Gastrocnemius medialis (tissue), 4 donors: ENCODE measurements around the gene WDR18. TPM values are rescaled to one million over a fixed set of nuclear protein-coding genes. Genes with fewer than 3 reads are reported as not detected.
"Not testable (repeated sequence)": the region's sequence is repeated elsewhere in the genome, so short reads cannot be mapped to it uniquely, and the experiment has no call there.

Source experiments
- ATAC-seq, 2 donors: fragments of 150-250 bp; one replicate each; pipeline ENCODE4 v1.9.1; 2016
- DNase-seq, 2 donors: peaks; one replicate each; pipeline ENCODE4 v3.0.0-alpha.2; 2019
- H3K27ac ChIP-seq, 4 donors: fragments of 200-600 bp; sonication (generic); 1 replicate in 1 of 4; 2 replicates in 3 of 4; pipeline ENCODE4 v1.5.1; 2016 to 2018; ENCODE audit warnings: mild to moderate bottlenecking in 2 of 4, moderate library complexity in 1 of 4
- H3K27me3 ChIP-seq, 3 donors: fragments of 200-600 bp; sonication (generic) in 2 of 3; 1 replicate in 1 of 3; 2 replicates in 2 of 3; pipeline versions ENCODE4 v1.5.1 to v1.6.0; 2016 to 2019; ENCODE audit warnings: mild to moderate bottlenecking in 1 of 3, moderate library complexity in 1 of 3
- H3K36me3 ChIP-seq, 2 donors: fragments of 200-600 bp; sonication (generic) in 1 of 2; one replicate each; pipeline ENCODE4 v1.5.1; 2017 to 2018
- H3K4me1 ChIP-seq, 2 donors: fragments of 200-600 bp; sonication (generic) in 1 of 2; one replicate each; pipeline ENCODE4 v1.5.1; 2016 to 2017; ENCODE audit warnings: mild to moderate bottlenecking in 2 of 2
- H3K4me3 ChIP-seq, 4 donors: fragments of 200-600 bp; sonication (generic) in 3 of 4; 1 replicate in 1 of 4; 2 replicates in 3 of 4; pipeline ENCODE4 v1.5.1; 2016 to 2019; ENCODE audit warnings: mild to moderate bottlenecking in 2 of 4
- H3K9me3 ChIP-seq, 3 donors: fragments of 200-600 bp; sonication (generic) in 2 of 3; 1 replicate in 1 of 3; 2 replicates in 2 of 3; pipeline ENCODE4 v1.5.1; 2016 to 2019
- POLR2A ChIP-seq, 2 donors: fragments of 450-650 bp; IDR thresholded peaks; one replicate each; pipeline ENCODE4 v1.6.1; 2017; ENCODE audit warnings: antibody characterized with exemption in 2 of 2, mild to moderate bottlenecking in 2 of 2, moderate library complexity in 2 of 2
- in situ Hi-C, 4 donors: fragments of 200-750 bp; cut with MboI; loops; one replicate each; pipeline versions ENCODE4 v1.15.0 to v1.8.0; 2017; ENCODE audit warnings: low sequenced_read_pairs in 4 of 4
- intact Hi-C: fragments of 100-400 bp; cut with DNase I; formaldehyde crosslinking; loops from one replicate; pipeline ENCODE4 v1.15.1; 2023; ENCODE audit warnings: low total_unique reads
- total RNA-seq, 4 donors: library from RNA; depleted of rRNA; stranded (reverse); fragments of >200 nt; gene quantifications; one replicate each; pipeline versions ENCODE4 v1.1.0 to v1.2.3, GENCODE V29; 2016
- TF ChIP-seq, protein P1 (sequence below), 5 experiments: fragments of 450-650 bp in 3 of 5; fragments of 200-600 bp in 2 of 5; sonication (generic) in 2 of 5; IDR thresholded peaks in 4 of 5; conservative IDR thresholded peaks in 1 of 5; 1 replicate in 4 of 5; 2 replicates in 1 of 5; pipeline ENCODE4 v1.5.1; 2016 to 2019; ENCODE audit warnings: antibody characterized with exemption in 5 of 5, mild to moderate bottlenecking in 3 of 5, moderate library complexity in 3 of 5

WDR18 gene
- total RNA-seq, 4 donors from 2014 or later: 4.4 to 59.0 (median 28.6) TPM

DNA sequence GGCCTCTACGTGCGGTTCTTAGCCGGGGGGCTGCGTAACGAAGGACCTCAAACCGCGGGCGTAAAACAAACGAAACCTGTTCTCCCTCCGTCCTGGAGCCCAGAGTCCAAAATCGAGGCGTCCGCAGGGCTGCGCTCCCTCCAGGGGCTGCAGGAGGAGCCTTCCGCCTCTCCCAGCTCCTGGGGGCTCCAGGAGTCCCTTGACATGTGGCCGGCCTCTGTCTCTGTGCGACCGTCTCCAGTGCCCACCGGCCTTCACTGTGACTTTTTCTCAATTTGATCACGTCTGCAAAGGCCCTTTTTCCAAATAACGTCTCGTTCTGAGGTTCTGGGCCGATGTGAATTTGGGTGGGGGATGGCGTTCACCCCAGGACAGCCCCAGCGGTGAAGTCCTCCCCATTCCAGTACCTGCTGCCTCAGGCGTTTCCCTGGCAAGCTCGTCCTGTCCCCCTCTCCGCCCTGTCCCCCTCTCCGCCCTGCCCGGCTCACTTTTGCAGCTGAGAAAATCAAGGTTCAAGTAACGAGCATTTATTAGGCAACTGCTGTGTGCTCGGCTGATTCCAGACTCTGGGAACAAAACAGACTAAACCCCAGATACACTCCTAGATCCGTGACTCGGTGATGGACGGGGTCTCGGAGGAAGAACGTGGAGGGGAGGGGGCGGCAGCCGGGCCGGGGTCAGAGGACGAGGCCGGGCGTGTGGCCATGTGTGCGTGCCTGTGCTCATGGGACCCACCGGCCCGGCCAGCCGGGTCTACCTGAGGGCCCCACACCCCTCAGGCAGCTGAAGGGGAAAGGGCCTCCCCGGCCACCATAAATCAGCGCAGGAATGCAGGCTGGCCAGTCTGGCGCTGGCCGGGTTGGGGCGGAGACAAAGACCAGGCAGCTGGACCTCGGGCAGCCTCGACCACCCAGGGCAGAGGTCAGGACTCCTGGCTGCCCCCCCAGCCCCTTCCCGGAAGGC, 28.1 kb upstream of the WDR18 start:
- H3K9me3 ChIP-seq: no peaks in the 10 kb centered on the region
- in situ Hi-C loops (no loop called here), intact Hi-C loops (no loop called here)
- DNase-seq (no peak), ATAC-seq (no peak)
- no peak for TF ChIP-seq POLR2A (IDR thresholded peaks at IDR 0.05)
- TF ChIP-seq, protein P1, sequence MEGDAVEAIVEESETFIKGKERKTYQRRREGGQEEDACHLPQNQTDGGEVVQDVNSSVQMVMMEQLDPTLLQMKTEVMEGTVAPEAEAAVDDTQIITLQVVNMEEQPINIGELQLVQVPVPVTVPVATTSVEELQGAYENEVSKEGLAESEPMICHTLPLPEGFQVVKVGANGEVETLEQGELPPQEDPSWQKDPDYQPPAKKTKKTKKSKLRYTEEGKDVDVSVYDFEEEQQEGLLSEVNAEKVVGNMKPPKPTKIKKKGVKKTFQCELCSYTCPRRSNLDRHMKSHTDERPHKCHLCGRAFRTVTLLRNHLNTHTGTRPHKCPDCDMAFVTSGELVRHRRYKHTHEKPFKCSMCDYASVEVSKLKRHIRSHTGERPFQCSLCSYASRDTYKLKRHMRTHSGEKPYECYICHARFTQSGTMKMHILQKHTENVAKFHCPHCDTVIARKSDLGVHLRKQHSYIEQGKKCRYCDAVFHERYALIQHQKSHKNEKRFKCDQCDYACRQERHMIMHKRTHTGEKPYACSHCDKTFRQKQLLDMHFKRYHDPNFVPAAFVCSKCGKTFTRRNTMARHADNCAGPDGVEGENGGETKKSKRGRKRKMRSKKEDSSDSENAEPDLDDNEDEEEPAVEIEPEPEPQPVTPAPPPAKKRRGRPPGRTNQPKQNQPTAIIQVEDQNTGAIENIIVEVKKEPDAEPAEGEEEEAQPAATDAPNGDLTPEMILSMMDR (IDR thresholded peaks at IDR 0.05 in 4 of 5, conservative IDR thresholded peaks at IDR 0.05 in 1 of 5): no peak
- H3K27ac ChIP-seq: no peak overlapping the region
- H3K4me3 ChIP-seq: no peak overlapping the region
- peaks cover 0 to 20% (median 11%) of the 10 kb centered on the region in 3 donors for H3K27me3 ChIP-seq
- no peaks in the 10 kb centered on the region for H3K4me1 ChIP-seq
- no peaks in the 10 kb centered on the region for H3K36me3 ChIP-seq

DNA sequence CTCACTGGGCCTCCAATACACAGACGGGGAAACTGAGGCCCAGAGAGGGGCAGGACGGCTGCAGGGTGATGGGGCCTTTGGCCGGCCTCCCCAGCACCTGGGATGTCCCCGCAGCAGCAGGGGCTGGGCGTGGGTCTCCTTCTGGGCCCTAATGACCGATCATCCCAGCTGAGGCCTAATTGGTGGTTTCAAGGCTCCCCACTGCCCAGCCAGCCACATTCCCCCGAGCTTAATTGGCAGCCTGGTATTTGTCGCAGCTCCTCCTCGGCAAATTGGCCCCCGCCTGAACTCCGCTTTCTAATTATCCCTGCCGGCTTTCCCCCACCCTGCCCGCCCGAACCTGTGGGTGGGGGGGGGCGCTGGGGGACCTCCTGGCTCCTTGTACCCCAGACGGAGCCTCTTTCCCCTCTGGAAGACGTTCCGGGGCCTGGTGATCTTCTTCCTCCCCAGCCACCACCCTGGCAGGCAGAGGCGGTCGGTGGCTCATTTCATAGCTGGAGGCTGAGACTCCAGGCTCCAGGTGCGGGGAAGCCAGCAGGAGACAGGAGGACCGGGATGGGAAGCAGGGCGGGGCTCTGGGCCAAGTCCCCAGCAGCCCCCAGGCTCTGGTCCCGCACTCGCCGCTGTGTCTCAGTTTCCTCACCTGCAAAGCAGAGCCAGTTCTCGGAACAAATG, 27.2 kb upstream of the WDR18 start:
- ATAC-seq: no peak
- H3K9me3 ChIP-seq: no peaks in the 10 kb centered on the region
- in situ Hi-C loops (no loop called here), intact Hi-C loops (no loop called here)
- DNase-seq: no peak
- no peaks in the 10 kb centered on the region for H3K4me1 ChIP-seq
- no peaks in the 10 kb centered on the region for H3K36me3 ChIP-seq
- TF ChIP-seq POLR2A (IDR thresholded peaks at IDR 0.05): no peak
- TF ChIP-seq, protein P1 (IDR thresholded peaks at IDR 0.05 in 4 of 5, conservative IDR thresholded peaks at IDR 0.05 in 1 of 5): no peak
- no peak overlapping the region for H3K27ac ChIP-seq
- H3K27me3 ChIP-seq: peaks cover 0 to 20% (median 11%) of the 10 kb centered on the region in 3 donors
- H3K4me3 ChIP-seq: no peak overlapping the region

DNA sequence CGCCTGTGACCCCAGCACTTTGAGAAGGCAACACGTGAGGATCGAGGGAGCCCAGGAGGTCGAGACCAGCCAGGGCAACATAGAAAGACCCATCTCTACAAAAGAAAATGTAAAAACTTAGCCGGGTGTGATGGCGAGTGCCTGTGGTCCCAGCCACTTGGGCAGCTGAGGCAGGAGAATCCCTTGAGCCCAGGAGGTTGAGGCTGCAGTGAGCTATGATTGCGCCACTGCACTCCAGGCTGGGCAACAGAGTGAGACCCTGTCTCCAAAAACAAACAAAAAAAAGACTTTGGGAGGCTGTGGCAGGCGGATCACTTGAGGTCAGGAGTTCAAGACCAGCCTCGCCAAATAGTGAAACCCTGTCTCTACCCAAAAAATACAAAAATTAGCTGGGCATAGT, 26.6 kb upstream of the WDR18 start:
- DNase-seq, H3K27ac ChIP-seq, H3K36me3 ChIP-seq, in situ Hi-C loops, H3K9me3 ChIP-seq, ATAC-seq, H3K4me3 ChIP-seq, H3K4me1 ChIP-seq, intact Hi-C loops: not testable (repeated sequence)
- peaks cover 0 to 18% (median 11%) of the 10 kb centered on the region in 3 donors for H3K27me3 ChIP-seq

DNA sequence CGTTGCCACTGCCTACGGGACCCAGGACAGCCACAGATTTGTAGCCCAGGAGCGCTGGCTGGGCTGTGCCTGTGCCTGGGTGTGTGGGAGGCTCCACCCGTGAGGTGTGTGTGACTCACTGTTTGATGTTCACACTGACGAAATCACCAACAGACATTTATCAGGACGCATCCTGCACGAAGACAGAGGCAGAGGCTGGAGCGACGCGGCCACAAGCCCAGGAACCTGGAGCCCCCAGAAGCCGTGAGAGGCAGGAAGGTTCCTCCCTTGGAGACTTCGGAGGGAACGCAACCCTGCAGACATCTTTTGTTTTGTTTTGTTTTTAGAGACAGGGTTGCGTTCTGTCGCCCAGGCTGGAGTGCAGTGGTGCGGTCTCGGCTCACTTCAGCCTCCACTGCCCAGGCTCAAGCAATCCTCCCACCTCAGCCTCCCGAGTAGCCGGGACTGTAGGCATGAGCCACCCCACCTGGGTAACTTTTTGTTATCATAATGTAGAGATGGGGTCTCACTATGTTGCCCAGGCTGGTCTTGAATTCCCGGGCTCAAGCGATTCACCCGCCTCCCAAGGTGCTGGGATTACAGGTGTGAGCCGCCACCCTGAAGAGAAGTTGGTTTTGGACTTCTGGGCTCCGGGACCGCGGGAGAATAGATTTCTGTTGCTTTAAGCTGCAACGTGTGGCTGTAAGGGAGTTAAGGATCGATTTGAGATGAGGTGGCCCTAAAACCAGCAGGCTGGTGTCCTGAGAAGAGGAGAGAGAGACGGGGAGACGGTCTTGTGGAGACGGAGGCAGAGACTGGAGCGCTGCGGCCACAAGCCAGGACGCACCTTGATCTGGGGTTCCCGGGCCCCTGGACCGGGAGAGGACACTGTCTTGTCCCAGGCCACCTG, 24.9 kb upstream of the WDR18 start:
- no peaks in the 10 kb centered on the region for H3K9me3 ChIP-seq
- DNase-seq (no peak), ATAC-seq (no peak)
- no peaks in the 10 kb centered on the region for H3K36me3 ChIP-seq
- no peak overlapping the region for H3K27ac ChIP-seq
- no peak overlapping the region for H3K4me3 ChIP-seq
- H3K27me3 ChIP-seq: peaks cover 0 to 8% (median 7%) of the 10 kb centered on the region in 3 donors
- intact Hi-C loops (no loop called here), in situ Hi-C loops (no loop called here)
- no peaks in the 10 kb centered on the region for H3K4me1 ChIP-seq
- no peak for TF ChIP-seq POLR2A (IDR thresholded peaks at IDR 0.05)
- TF ChIP-seq, protein P1 (IDR thresholded peaks at IDR 0.05 in 4 of 5, conservative IDR thresholded peaks at IDR 0.05 in 1 of 5): no peak
